NOMO-1 (cell line): Measurements from ENCODE around the gene MMS19.
A peak's percentile ranks its signal among the peaks of the same experiment; 100 is the strongest.
"Not testable (repeated sequence)": the region's sequence is repeated elsewhere in the genome, so short reads cannot be mapped to it uniquely, and the experiment has no call there.

Source experiments
- DNase-seq, 2 experiments: peaks; one replicate each; lab custom pipeline; 2025; ENCODE audit not compliant: unreplicated experiment in 2 of 2; lab: John Stamatoyannopoulos, UW

The MMS19 gene

GRCh38 chr10:97498076-97498840, at the start of gene MMS19:
Gene MMS19, minus strand, starts transcription at chr10:97498422. Its CDS starts 38 bp downstream, at chr10:97498384.
- DNase-seq: peak; percentile 97 to 99

- DNase-seq: no peak
These were observed 49.7 kb upstream of the MMS19 start for GRCh38 chr10:97547962-97548361.

GRCh38 chr10:97547271-97547600, 49.0 kb upstream of the MMS19 start:
- no peak for DNase-seq

GRCh38 chr10:97546456-97547270, 48.4 kb upstream of the MMS19 start:
- DNase-seq: no peak

GRCh38 chr10:97543025-97543546, 44.9 kb upstream of the MMS19 start:
- DNase-seq: peak; percentile 51 to 59

GRCh38 chr10:97542169-97543024, 44.2 kb upstream of the MMS19 start:
- peak in 1 of 2 experiments; percentile 17 for DNase-seq

- DNase-seq: no peak
These were observed 42.7 kb upstream of the MMS19 start for GRCh38 chr10:97540669-97541500.

GRCh38 chr10:97539523-97540200, 41.4 kb upstream of the MMS19 start:
- DNase-seq: no peak

- DNase-seq: no peak
These were observed 40.6 kb upstream of the MMS19 start for GRCh38 chr10:97538839-97539238.

GRCh38 chr10:97538411-97538810, 40.2 kb upstream of the MMS19 start:
- DNase-seq: no peak

- no peak for DNase-seq
These were observed 39.1 kb upstream of the MMS19 start for GRCh38 chr10:97537186-97537869.

- DNase-seq: peak in 1 of 2 experiments; percentile 13
These were observed 36.6 kb upstream of the MMS19 start for GRCh38 chr10:97534746-97535367.

- DNase-seq: no peak
These were observed 35.7 kb upstream of the MMS19 start for GRCh38 chr10:97533888-97534287.

- DNase-seq: no peak
These were observed 34.9 kb upstream of the MMS19 start for GRCh38 chr10:97532935-97533671.

- DNase-seq: no peak
These were observed 33.3 kb upstream of the MMS19 start for GRCh38 chr10:97531401-97531986.

- DNase-seq: no peak
These were observed 31.7 kb upstream of the MMS19 start for GRCh38 chr10:97529685-97530465.

- not testable (repeated sequence) for DNase-seq
These were observed 30.7 kb upstream of the MMS19 start for GRCh38 chr10:97528876-97529275.
